ENCODE results near the gene MMP24OS. TPM values are rescaled to one million over a fixed set of nuclear protein-coding genes. Genes with fewer than 3 reads are reported as not detected.

Gene MMP24OS
- total and polyA plus RNA-seq, 2 donors (not counting 3 experiments of a cell fraction or from before 2014, with no cell fraction given), result 35.1 to 55.6 TPM

GRCh38 chr20:35238170-35238569, 39.8 kb downstream of the MMP24OS start:
- FAIRE-seq, result no peak
- no peaks in the 10 kb centered on the region for H3K9me3 ChIP-seq (replicated peaks; ENCODE audit: control insufficient read depth, insufficient read depth, low read length)
- intact Hi-C loops (cut with micrococcal nuclease), result no loop called here

More at GRCh38 chr20:35238170-35238569, 39.8 kb downstream of the MMP24OS start:
- Histone ChIP-seq H3K9me1 (replicated peaks; ENCODE audit: control insufficient read depth, extremely low read depth, insufficient read depth, low read length) (no peaks in the 10 kb centered on the region), H3K79me2 (ENCODE audit: control insufficient read depth, insufficient read depth, low read length) (no peaks in the 10 kb centered on the region), H3K36me3 (ENCODE audit: control insufficient read depth in 2 of 2, extremely low read depth in 1 of 2, insufficient read depth in 2 of 2, low read length in 2 of 2) (no peaks in the 10 kb centered on the region), H3K4me1 (ENCODE audit: control insufficient read depth, extremely low read depth, insufficient read depth, low read length) (no peaks in the 10 kb centered on the region), H3K4me3 (replicated peaks in 1 of 3; ENCODE audit: insufficient read depth in 1 of 3, low read depth in 1 of 3, low read length in 3 of 3) (no peak overlapping the region), H3K27me3 (ENCODE audit: control insufficient read depth in 2 of 2, insufficient read depth in 2 of 2, low read length in 2 of 2) (peaks cover 17 to 37% of the 10 kb centered on the region in 2 experiments), H4K20me1 (replicated peaks; ENCODE audit: control insufficient read depth, extremely low read depth, insufficient read depth, low read length) (no peaks in the 10 kb centered on the region), H2AFZ (ENCODE audit: low read depth, low read length) (no peak overlapping the region), H3K27ac (ENCODE audit: insufficient read depth, low read depth, low read length) (no peak overlapping the region), H3K9ac (replicated peaks; ENCODE audit: extremely low read depth, insufficient read depth, low read length) (no peak overlapping the region), H3K4me2 (ENCODE audit: insufficient read depth, low read length) (no peak overlapping the region)
- dilution Hi-C loops (cut with MboI; ENCODE audit: extremely low pct_ligation_motif_present, low sequenced_read_pairs), result no loop called here
- no TSS peak for BruUV-seq (replicated peaks)
- no peak for DNase-seq (ENCODE audit: low read depth, low spot score)
- POLR2A ChIA-PET, result no interaction called here
- TF ChIP-seq GATA2 (IDR thresholded peaks at IDR 0.05; ENCODE audit: insufficient read depth, insufficient read length, low read depth, low read length) (no peak), CTCF (IDR thresholded peaks at IDR 0.05; ENCODE audit: extremely low read depth in 1 of 2, insufficient read depth in 1 of 2, low read depth in 1 of 2, low read length in 2 of 2) (no peak), EZH2 (IDR thresholded peaks at IDR 0.05; ENCODE audit: borderline replicate concordance, low read depth, low read length, severe bottlenecking) (no peak), POLR2A (IDR thresholded peaks at IDR 0.05; ENCODE audit: low read depth, low read length) (no peak), MAX (IDR thresholded peaks at IDR 0.05; ENCODE audit: insufficient read depth, insufficient read length) (no peak), JUN (IDR thresholded peaks at IDR 0.05; ENCODE audit: borderline replicate concordance, insufficient read depth, insufficient read length, low read depth) (no peak), MYC (IDR thresholded peaks at IDR 0.05; ENCODE audit: low read depth, low read length) (no peak), POLR2AphosphoS5 (IDR thresholded peaks at IDR 0.05; ENCODE audit: insufficient read depth, low read depth, low read length) (no peak), FOS (IDR thresholded peaks at IDR 0.05; ENCODE audit: borderline replicate concordance, insufficient read depth, low read length) (no peak)
- CTCF ChIA-PET, result no interaction called here
